ENCODE measurements around the gene ADIPOR2.

DNA sequence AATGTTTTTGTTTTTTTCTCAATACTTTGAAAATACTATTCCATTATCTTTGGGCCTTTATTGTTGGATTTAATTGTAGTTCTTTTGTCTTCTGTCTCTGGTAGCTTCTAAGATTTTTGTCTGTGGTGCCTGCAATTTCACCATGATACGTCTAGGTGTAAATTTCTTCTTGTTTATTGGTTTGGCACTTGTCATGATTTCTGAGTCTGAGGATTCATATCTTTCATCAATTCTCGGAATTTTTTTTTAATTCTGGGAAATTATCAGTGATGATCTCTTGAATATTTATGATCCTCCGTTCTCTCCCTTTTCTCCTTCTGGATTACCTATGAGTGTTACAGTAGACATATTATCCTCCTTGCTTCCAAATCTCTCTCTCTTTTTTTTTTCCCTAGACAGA, 14.8 kb upstream of the ADIPOR2 start:
- no peak for TF ChIP-seq CTCF (IDR thresholded peaks at IDR 0.05)
- TF ChIP-seq POLR2AphosphoS5 (IDR thresholded peaks at IDR 0.05; ENCODE audit: insufficient read depth in 1 of 2, low read depth in 1 of 2), result no peak
- TF ChIP-seq POLR2A (IDR thresholded peaks at IDR 0.05), result no peak
